Right atrium auricular region (tissue), 2 donors: Measurements from ENCODE around the gene ZNF287. TPM values are rescaled to one million over a fixed set of nuclear protein-coding genes. Genes with fewer than 3 reads are reported as not detected.

ENCODE experiments used
- DNase-seq: peaks from one replicate; pipeline ENCODE4 v3.0.0-alpha.2; 2019; ENCODE audit warnings: low spot score
- H3K27ac ChIP-seq, 2 donors: fragments of 200-600 bp; sonication (generic); 1 replicate in 1 of 2; 2 replicates in 1 of 2; pipeline ENCODE4 v1.5.1; 2016 to 2019
- H3K27me3 ChIP-seq, 2 donors: fragments of 200-600 bp; sonication (generic); one replicate each; pipeline versions ENCODE4 v1.5.1 to v1.6.0; 2017 to 2019
- H3K36me3 ChIP-seq: fragments of 200-600 bp; sonication (generic); one replicate; pipeline ENCODE4 v1.5.1; 2016
- H3K4me1 ChIP-seq, 2 donors: fragments of 200-600 bp; sonication (generic); one replicate each; pipeline versions ENCODE4 v1.5.1 to v1.6.0; 2017 to 2019
- H3K4me3 ChIP-seq, 2 donors: fragments of 200-600 bp; sonication (generic); 1 replicate in 1 of 2; 2 replicates in 1 of 2; pipeline ENCODE4 v1.5.1; 2017 to 2019; ENCODE audit warnings: mild to moderate bottlenecking in 1 of 2, moderate library complexity in 1 of 2
- H3K9me3 ChIP-seq, 2 donors: fragments of 200-600 bp; sonication (generic); one replicate each; pipeline ENCODE4 v1.5.1; 2019
- total RNA-seq, 2 donors: library from RNA; depleted of rRNA; stranded (reverse); fragments of >200 nt; gene quantifications; one replicate each; pipeline ENCODE4 v1.1.0, GENCODE V29; 2016
- TF ChIP-seq, protein P1 (sequence below), 2 donors: fragments of 200-600 bp; sonication (generic); IDR thresholded peaks; one replicate each; pipeline ENCODE4 v1.5.1; 2019; ENCODE audit warnings: antibody characterized with exemption in 2 of 2

Gene ZNF287
- total RNA-seq, 2 donors from 2014 or later = 5.2 to 8.7 TPM

DNA sequence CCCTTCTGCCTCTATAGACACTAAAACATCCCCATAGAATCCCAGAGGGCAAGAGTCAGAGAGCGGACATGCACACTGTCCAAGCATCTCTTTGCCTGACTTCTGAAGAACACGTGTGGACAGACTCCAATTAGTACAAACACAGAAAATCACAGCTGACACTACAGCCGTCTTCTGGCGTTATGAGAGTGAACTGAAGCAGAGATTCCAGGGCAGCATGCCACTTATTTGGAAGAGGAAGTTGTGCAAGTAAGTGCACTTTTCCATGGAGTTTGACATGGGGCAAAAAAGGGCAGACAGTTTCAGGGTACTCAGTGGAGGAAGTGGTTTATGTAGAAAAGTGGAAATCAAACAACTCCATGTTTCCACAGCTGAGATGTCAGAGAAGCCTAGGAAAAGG lies 16.8 kb upstream of the ZNF287 start:
- no peak overlapping the region for H3K27ac ChIP-seq
- H3K27me3 ChIP-seq = no peaks in the 10 kb centered on the region
- TF ChIP-seq, protein P1, sequence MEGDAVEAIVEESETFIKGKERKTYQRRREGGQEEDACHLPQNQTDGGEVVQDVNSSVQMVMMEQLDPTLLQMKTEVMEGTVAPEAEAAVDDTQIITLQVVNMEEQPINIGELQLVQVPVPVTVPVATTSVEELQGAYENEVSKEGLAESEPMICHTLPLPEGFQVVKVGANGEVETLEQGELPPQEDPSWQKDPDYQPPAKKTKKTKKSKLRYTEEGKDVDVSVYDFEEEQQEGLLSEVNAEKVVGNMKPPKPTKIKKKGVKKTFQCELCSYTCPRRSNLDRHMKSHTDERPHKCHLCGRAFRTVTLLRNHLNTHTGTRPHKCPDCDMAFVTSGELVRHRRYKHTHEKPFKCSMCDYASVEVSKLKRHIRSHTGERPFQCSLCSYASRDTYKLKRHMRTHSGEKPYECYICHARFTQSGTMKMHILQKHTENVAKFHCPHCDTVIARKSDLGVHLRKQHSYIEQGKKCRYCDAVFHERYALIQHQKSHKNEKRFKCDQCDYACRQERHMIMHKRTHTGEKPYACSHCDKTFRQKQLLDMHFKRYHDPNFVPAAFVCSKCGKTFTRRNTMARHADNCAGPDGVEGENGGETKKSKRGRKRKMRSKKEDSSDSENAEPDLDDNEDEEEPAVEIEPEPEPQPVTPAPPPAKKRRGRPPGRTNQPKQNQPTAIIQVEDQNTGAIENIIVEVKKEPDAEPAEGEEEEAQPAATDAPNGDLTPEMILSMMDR (IDR thresholded peaks at IDR 0.05) = no peak
- no peak overlapping the region for H3K4me3 ChIP-seq
- H3K4me1 ChIP-seq = peaks cover 0 to 16% of the 10 kb centered on the region in 2 donors
- DNase-seq = no peak
- no peaks in the 10 kb centered on the region for H3K36me3 ChIP-seq
- H3K9me3 ChIP-seq = no peaks in the 10 kb centered on the region

- H3K9me3 ChIP-seq = no peaks in the 10 kb centered on the region
- H3K27ac ChIP-seq = peak overlapping the region; percentile 42 to 44
- peak; percentile 92 for DNase-seq
- H3K4me3 ChIP-seq = peak overlapping the region; percentile 15 to 37
- TF ChIP-seq, protein P1 (IDR thresholded peaks at IDR 0.05) = peak; percentile 75 to 97
- no peaks in the 10 kb centered on the region for H3K27me3 ChIP-seq
- H3K4me1 ChIP-seq = peaks cover 0 to 16% of the 10 kb centered on the region in 2 donors
- H3K36me3 ChIP-seq = no peaks in the 10 kb centered on the region
These were observed 15.4 kb upstream of the ZNF287 start for GRCh38 chr17:16584273-16584995.

- Histone ChIP-seq H3K27ac (no peak overlapping the region), H3K27me3 (no peaks in the 10 kb centered on the region)
These were observed 14.8 kb upstream of the ZNF287 start for GRCh38 chr17:16583781-16584180.

GRCh38 chr17:16573466-16573865 lies 4.5 kb upstream of the ZNF287 start:
- TF ChIP-seq, protein P1 (IDR thresholded peaks at IDR 0.05) = no peak
- Histone ChIP-seq H3K9me3 (no peaks in the 10 kb centered on the region), H3K27ac (no peak overlapping the region), H3K4me3 (no peak overlapping the region), H3K4me1 (peaks cover 0 to 6% of the 10 kb centered on the region in 2 donors), H3K27me3 (no peaks in the 10 kb centered on the region), H3K36me3 (no peaks in the 10 kb centered on the region)
- DNase-seq = no peak

More at GRCh38 chr17:16583781-16584180, 14.8 kb upstream of the ZNF287 start:
- peaks cover 0 to 14% of the 10 kb centered on the region in 2 donors for H3K4me1 ChIP-seq
- no peaks in the 10 kb centered on the region for H3K9me3 ChIP-seq
- peak overlapping the region in 1 of 2 donors; percentile 37 for H3K4me3 ChIP-seq
- TF ChIP-seq, protein P1 (IDR thresholded peaks at IDR 0.05) = no peak
- H3K36me3 ChIP-seq = no peaks in the 10 kb centered on the region
- DNase-seq = no peak

GRCh38 chr17:16569358-16569712 lies 331 bp upstream of the ZNF287 start:
- H3K9me3 ChIP-seq = no peaks in the 10 kb centered on the region
- peak overlapping the region; percentile 53 to 84 for H3K4me3 ChIP-seq
- H3K4me1 ChIP-seq = peaks cover 0 to 11% of the 10 kb centered on the region in 2 donors
- no peak for DNase-seq
- H3K27me3 ChIP-seq = no peaks in the 10 kb centered on the region
- H3K36me3 ChIP-seq = peaks cover 5% of the 10 kb centered on the region
- H3K27ac ChIP-seq = no peak overlapping the region
- TF ChIP-seq, protein P1 (IDR thresholded peaks at IDR 0.05) = no peak
